ENCODE data around the gene DGKQ.
"Not testable (repeated sequence)": the region's sequence is repeated elsewhere in the genome, so short reads cannot be mapped to it uniquely, and the experiment has no call there.

Gene DGKQ

GRCh38 chr4:976016-976415 is 2.6 kb upstream of the DGKQ start:
- not testable (repeated sequence) for DNase-seq

- no peak for DNase-seq
Observed at GRCh38 chr4:974668-975067, 1.3 kb upstream of the DGKQ start.

GRCh38 chr4:972651-973424 is 531 bp downstream of the DGKQ start:
- DNase-seq, result peak; percentile 61 to 69

- no peak for DNase-seq
Observed at GRCh38 chr4:971666-972500, 1.5 kb downstream of the DGKQ start.

GRCh38 chr4:970854-971520 is 2.4 kb downstream of the DGKQ start:
- no peak for DNase-seq

- DNase-seq, result no peak
Observed at GRCh38 chr4:970046-970745, 3.2 kb downstream of the DGKQ start.

- DNase-seq, result no peak
Observed at GRCh38 chr4:968621-969394, 4.6 kb downstream of the DGKQ start.

- no peak for DNase-seq
Observed at GRCh38 chr4:968221-968620, 5.1 kb downstream of the DGKQ start.

- DNase-seq, result no peak
Observed at GRCh38 chr4:967113-968104, 6.0 kb downstream of the DGKQ start.

GRCh38 chr4:966266-967112 is 6.9 kb downstream of the DGKQ start:
- no peak for DNase-seq

GRCh38 chr4:965766-966134 is 7.6 kb downstream of the DGKQ start:
- no peak for DNase-seq

GRCh38 chr4:965048-965765 is 8.2 kb downstream of the DGKQ start:
- no peak for DNase-seq

GRCh38 chr4:964346-965025 is 8.9 kb downstream of the DGKQ start:
- DNase-seq, result no peak

GRCh38 chr4:963276-964225 is 9.8 kb downstream of the DGKQ start:
- DNase-seq, result no peak

GRCh38 chr4:962231-963208 is 10.8 kb downstream of the DGKQ start:
- no peak for DNase-seq
